Epithelial cell of proximal tubule (primary cell): ENCODE results near the gene PLEKHA1. TPM values are rescaled to one million over a fixed set of nuclear protein-coding genes. Genes with fewer than 3 reads are reported as not detected.

Experiments
- DNase-seq: peaks from one replicate; pipeline ENCODE4 v3.0.0-alpha.2; 2011; ENCODE audit warnings: low read depth
- H3K4me3 ChIP-seq: 2 replicates; pipeline ENCODE4 v1.5.1; 2011; ENCODE audit warnings: low read depth, mild to moderate bottlenecking, low read length
- total RNA-seq: library from RNA; depleted of rRNA; stranded (reverse); fragments of >200 nt; gene quantifications from 2 replicates; pipeline ENCODE4 v1.2.3, GENCODE V29; 2015
- TF ChIP-seq, protein P1 (sequence below): conservative IDR thresholded peaks from 2 replicates; pipeline ENCODE4 v1.5.1; 2012; ENCODE audit warnings: low read depth, mild to moderate bottlenecking, low read length

The PLEKHA1 gene
- total RNA-seq, 1 donor from 2014 or later: 84.6 TPM

DNA sequence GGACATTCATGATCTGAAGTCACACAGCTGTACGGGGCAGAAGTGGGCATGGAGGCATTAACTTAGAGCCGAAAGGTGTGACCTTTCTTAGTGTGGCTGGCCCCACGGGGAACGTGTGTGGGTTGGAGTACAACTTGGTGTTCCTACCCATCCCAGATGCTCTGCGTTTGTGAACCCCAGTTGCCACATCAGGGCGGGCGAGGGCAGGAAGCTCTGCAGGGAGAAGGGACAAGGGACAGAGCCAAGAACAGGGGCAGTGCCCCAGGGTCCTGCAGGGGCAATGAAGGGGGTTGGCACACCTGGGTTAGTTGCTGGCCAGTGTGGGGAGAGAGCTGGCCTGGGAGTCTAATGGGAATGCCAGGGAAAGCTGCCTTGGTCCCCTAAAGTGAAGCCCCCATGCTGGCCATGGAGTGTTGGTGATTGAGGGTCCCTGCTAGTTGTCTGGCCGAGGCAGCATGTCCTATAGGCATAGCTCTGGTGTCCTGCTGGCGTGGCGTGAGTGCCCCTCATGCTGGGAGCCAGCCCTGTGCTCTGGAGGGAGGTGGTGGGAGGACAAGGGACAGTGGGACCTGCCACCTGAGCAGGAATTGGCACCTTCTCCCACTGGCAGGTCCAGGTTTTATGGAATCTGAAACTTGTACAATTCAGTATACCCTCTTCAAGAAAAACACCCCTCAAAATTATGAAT lies 105.8 kb downstream of the PLEKHA1 start:
- H3K4me3 ChIP-seq: no peak overlapping the region
- TF ChIP-seq, protein P1, sequence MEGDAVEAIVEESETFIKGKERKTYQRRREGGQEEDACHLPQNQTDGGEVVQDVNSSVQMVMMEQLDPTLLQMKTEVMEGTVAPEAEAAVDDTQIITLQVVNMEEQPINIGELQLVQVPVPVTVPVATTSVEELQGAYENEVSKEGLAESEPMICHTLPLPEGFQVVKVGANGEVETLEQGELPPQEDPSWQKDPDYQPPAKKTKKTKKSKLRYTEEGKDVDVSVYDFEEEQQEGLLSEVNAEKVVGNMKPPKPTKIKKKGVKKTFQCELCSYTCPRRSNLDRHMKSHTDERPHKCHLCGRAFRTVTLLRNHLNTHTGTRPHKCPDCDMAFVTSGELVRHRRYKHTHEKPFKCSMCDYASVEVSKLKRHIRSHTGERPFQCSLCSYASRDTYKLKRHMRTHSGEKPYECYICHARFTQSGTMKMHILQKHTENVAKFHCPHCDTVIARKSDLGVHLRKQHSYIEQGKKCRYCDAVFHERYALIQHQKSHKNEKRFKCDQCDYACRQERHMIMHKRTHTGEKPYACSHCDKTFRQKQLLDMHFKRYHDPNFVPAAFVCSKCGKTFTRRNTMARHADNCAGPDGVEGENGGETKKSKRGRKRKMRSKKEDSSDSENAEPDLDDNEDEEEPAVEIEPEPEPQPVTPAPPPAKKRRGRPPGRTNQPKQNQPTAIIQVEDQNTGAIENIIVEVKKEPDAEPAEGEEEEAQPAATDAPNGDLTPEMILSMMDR: no peak
- DNase-seq: no peak

DNA sequence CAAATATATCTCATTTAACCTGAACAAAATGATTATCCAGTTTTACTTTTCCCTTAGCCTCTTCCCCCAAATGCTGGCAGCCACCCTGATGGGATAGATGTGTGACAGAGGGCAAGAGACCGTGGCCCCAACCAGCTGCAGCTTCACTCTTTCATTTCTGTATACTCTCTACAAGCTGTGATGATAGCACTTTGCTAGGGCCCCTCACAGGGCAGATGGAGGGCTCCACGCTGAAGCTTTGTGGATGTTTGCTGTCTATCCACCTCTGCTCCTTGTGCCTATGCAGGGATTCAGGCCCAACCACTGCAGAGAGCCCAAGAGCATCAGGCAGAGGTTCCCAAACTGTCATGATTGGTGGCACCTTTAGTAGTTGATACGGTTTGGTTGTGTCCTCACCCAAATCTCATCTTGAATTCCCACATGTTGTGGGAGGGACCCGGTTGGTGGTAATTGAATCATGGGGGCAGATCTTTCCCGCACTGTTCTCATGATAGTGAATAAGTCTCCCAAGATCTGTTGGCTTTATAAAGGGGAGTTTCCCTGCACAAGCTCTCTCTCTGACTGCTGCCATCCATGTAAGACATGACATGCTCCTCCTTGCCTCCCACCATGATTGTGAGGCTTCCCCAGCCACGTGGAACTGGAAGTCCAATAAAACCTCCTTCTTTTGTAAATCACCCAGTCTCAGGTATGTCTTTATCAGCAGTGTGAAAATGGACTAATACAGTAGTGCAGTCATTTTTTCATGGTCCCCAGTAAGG lies 107.0 kb downstream of the PLEKHA1 start:
- no peak for DNase-seq
- TF ChIP-seq, protein P1: no peak
- H3K4me3 ChIP-seq: no peak overlapping the region

Other genes with a start within 250 kb of the PLEKHA1 start
- gene BTBD16, start 103.4 kb upstream of the PLEKHA1 start, total RNA-seq: 0.51 and 1.3 TPM in 2 replicates
- not detected in 2 replicates for gene ARMS2, start 79.9 kb downstream of the PLEKHA1 start, total RNA-seq
- gene HTRA1, start 86.8 kb downstream of the PLEKHA1 start, total RNA-seq: 19.8 and 35.7 TPM in 2 replicates
- gene DMBT1, start 186.0 kb downstream of the PLEKHA1 start, total RNA-seq: not detected in 2 replicates